ENCODE results near the gene IL19.

GRCh38 chr1:206832352-206832880, 61.8 kb downstream of the IL19 start:
- TF ChIP-seq CTCF (IDR thresholded peaks at IDR 0.05) (no peak), POLR2A (IDR thresholded peaks at IDR 0.05) (no peak), EP300 (IDR thresholded peaks at IDR 0.05) (no peak)
